Activated T-cell treated with anti-CD3 and anti-CD28 coated beads, Interleukin-2, amount 50 U/mL, for 72 hours (primary cell): Measurements from ENCODE around the gene METAP1D. TPM values are rescaled to one million over a fixed set of nuclear protein-coding genes. Genes with fewer than 3 reads are reported as not detected.
"Not testable (repeated sequence)": the region's sequence is repeated elsewhere in the genome, so short reads cannot be mapped to it uniquely, and the experiment has no call there.

ENCODE experiments used
- ATAC-seq, 2 donors: fragments of 150-1000 bp; cut with Tn5 transposase; replicated peaks in 1 of 2; 2 replicates each; pipeline ENCODE4 v1.10.0; 2021; ENCODE audit warnings: moderate library complexity in 2 of 2, mild to moderate bottlenecking in 1 of 2
- DNase-seq, 2 donors: peaks; one replicate each; pipeline ENCODE4 v3.0.0; 2021 to 2022; ENCODE audit warnings: mixed read lengths in 1 of 2
- H3K27ac Mint-ChIP-seq: one replicate; pipeline ENCODE4 v1.8.0; 2022; ENCODE audit warnings: mild to moderate bottlenecking, moderate library complexity, mixed read lengths
- H3K27me3 Mint-ChIP-seq: one replicate; pipeline ENCODE4 v1.8.0; 2022; ENCODE audit warnings: low read depth, mixed read lengths
- H3K36me3 Mint-ChIP-seq, 2 donors: one replicate each; pipeline ENCODE4 v1.8.0; 2022; ENCODE audit warnings: mixed read lengths in 2 of 2, mild to moderate bottlenecking in 1 of 2; ENCODE audit not compliant: insufficient read depth in 2 of 2
- H3K4me1 Mint-ChIP-seq: one replicate; pipeline ENCODE4 v1.8.0; 2022; ENCODE audit warnings: low read depth, mixed read lengths
- H3K4me3 Mint-ChIP-seq, 2 donors: one replicate each; pipeline ENCODE4 v1.8.0; 2022; ENCODE audit warnings: mild to moderate bottlenecking in 2 of 2, mixed read lengths in 2 of 2, moderate library complexity in 2 of 2
- H3K9me3 Mint-ChIP-seq, 2 donors: one replicate each; pipeline ENCODE4 v1.8.0; 2022; ENCODE audit warnings: mixed read lengths in 2 of 2
- total RNA-seq, 2 donors: library from RNA; stranded (reverse); gene quantifications; one replicate each; pipeline ENCODE4 v1.2.3, GENCODE V29; 2022

METAP1D gene
- total RNA-seq, 2 donors from 2014 or later, result 4.4 to 9.9 TPM

- DNase-seq (no peak), ATAC-seq (no peak)
- H3K4me3 Mint-ChIP-seq, result no peak overlapping the region
- peaks cover 0 to 2% of the 10 kb centered on the region in 2 donors for H3K36me3 Mint-ChIP-seq
- no peaks in the 10 kb centered on the region for H3K9me3 Mint-ChIP-seq
- no peaks in the 10 kb centered on the region for H3K27me3 Mint-ChIP-seq
- H3K4me1 Mint-ChIP-seq, result peaks cover 5% of the 10 kb centered on the region
- H3K27ac Mint-ChIP-seq, result no peak overlapping the region
Observed at GRCh38 chr2:172046080-172046678, 46.4 kb downstream of the METAP1D start.

DNA sequence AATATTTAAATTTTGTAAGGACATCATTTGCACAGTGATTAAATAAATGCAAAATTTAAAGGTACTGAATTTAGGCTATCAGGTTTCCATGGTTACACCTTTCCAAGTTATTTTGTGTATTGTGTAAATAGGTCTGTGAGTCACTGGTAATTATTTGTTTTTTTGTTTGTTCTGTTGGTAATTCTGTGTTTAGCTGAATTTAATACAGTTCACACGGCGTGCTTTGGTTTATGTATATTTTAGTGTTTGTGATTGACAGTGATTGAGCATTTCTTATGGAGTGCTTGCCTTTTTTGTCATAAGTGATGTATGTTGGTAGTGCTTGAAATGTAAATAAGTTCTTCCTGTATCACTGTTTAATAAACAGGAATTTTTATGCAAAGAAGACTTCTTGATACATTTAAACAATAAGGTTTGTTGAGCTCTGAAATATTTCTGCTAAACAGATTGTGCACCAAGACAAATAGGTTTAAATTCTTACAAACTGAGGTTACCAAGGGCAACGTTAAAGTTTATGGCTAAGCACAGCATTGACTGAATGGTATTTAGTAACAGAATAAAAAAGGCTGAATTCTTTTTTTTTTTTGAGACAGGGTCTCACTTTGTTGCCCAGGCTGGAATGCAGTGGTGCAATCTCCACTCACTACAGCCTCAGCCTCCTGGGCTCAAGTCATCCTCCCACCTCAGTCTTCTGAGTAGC, 47.3 kb downstream of the METAP1D start:
- H3K4me3 Mint-ChIP-seq, result no peak overlapping the region
- DNase-seq, result no peak
- H3K4me1 Mint-ChIP-seq, result peaks cover 5% of the 10 kb centered on the region
- no peaks in the 10 kb centered on the region for H3K9me3 Mint-ChIP-seq
- no peak overlapping the region for H3K27ac Mint-ChIP-seq
- no peak for ATAC-seq
- peaks cover 0 to 2% of the 10 kb centered on the region in 2 donors for H3K36me3 Mint-ChIP-seq
- H3K27me3 Mint-ChIP-seq, result no peaks in the 10 kb centered on the region

GRCh38 chr2:172047566-172048507, 48.1 kb downstream of the METAP1D start:
- peaks cover 0 to 2% of the 10 kb centered on the region in 2 donors for H3K36me3 Mint-ChIP-seq
- H3K4me1 Mint-ChIP-seq, result peaks cover 11% of the 10 kb centered on the region
- DNase-seq (no peak), ATAC-seq (no peak)
- H3K27me3 Mint-ChIP-seq, result no peaks in the 10 kb centered on the region
- H3K9me3 Mint-ChIP-seq, result no peaks in the 10 kb centered on the region
- H3K4me3 Mint-ChIP-seq, result no peak overlapping the region
- H3K27ac Mint-ChIP-seq, result no peak overlapping the region

- no peak overlapping the region for H3K4me3 Mint-ChIP-seq
- no peak overlapping the region for H3K27ac Mint-ChIP-seq
- H3K27me3 Mint-ChIP-seq, result no peaks in the 10 kb centered on the region
- H3K9me3 Mint-ChIP-seq, result no peaks in the 10 kb centered on the region
- H3K4me1 Mint-ChIP-seq, result peaks cover 13% of the 10 kb centered on the region
- H3K36me3 Mint-ChIP-seq, result peaks cover 0 to 2% of the 10 kb centered on the region in 2 donors
- DNase-seq (no peak), ATAC-seq (no peak)
Observed at GRCh38 chr2:172048508-172049503, 49.1 kb downstream of the METAP1D start.

DNA sequence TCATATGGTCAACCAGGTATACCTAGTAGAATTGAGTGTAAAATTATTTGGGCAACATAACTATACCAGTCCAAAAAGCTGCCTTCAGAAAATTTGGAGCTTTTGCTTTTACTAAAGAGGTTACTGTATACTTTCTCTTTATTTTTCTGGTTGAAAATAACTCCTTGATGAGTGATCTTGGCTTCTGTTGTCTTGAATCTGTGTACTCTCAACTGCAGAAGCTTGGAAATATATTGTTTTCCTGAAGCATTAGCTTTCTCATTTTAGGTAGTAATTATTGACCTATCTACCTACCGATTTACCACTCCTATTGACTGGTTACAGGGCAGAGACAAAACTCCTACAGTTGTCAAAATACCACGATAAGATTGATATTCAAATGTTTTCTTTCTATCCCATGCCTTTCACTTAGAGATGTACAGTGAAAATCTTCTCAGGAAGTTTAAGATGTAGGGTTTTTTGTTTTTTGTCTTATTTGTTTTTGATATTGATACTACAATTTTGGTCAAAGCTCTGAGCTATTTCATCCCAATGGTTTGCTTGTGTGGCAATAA, 49.9 kb downstream of the METAP1D start:
- DNase-seq (no peak), ATAC-seq (no peak)
- Mint-ChIP-seq H3K4me3 (no peak overlapping the region), H3K27me3 (no peaks in the 10 kb centered on the region), H3K36me3 (peaks cover 0 to 2% of the 10 kb centered on the region in 2 donors), H3K9me3 (no peaks in the 10 kb centered on the region), H3K27ac (no peak overlapping the region), H3K4me1 (peaks cover 13% of the 10 kb centered on the region)

GRCh38 chr2:172050479-172051125, 50.8 kb downstream of the METAP1D start:
- no peak for DNase-seq
- no peaks in the 10 kb centered on the region for H3K27me3 Mint-ChIP-seq
- no peaks in the 10 kb centered on the region for H3K9me3 Mint-ChIP-seq
- peaks cover 13% of the 10 kb centered on the region for H3K4me1 Mint-ChIP-seq
- peaks cover 0 to 2% of the 10 kb centered on the region in 2 donors for H3K36me3 Mint-ChIP-seq
- H3K4me3 Mint-ChIP-seq, result no peak overlapping the region
- H3K27ac Mint-ChIP-seq, result no peak overlapping the region
- no peak for ATAC-seq

- H3K27ac Mint-ChIP-seq, result no peak overlapping the region
- no peak overlapping the region for H3K4me3 Mint-ChIP-seq
- ATAC-seq, result no peak
- H3K9me3 Mint-ChIP-seq, result no peaks in the 10 kb centered on the region
- peaks cover 0 to 2% of the 10 kb centered on the region in 2 donors for H3K36me3 Mint-ChIP-seq
- peaks cover 7% of the 10 kb centered on the region for H3K4me1 Mint-ChIP-seq
- no peak for DNase-seq
- no peaks in the 10 kb centered on the region for H3K27me3 Mint-ChIP-seq
Observed at GRCh38 chr2:172052000-172052983, 52.5 kb downstream of the METAP1D start.

DNA sequence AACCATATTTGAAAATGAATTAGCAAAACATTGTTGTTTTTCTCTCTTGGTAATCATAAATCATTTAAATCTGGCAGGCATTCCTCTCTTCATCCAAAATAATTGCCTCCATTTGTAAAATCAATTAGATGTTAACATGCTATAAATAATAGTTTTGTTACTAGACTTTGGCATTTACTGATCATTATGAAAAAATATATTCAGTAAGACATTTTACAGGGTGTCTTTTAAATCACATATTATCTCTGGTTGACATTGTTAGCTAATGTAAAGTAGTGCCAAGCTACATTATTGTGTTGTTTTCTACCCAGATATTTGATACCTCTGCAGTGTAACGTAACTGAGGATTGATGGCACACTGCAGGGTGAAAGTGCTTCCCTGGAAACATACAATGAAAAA, 53.7 kb downstream of the METAP1D start:
- H3K27me3 Mint-ChIP-seq, result no peaks in the 10 kb centered on the region
- peaks cover 7% of the 10 kb centered on the region for H3K4me1 Mint-ChIP-seq
- no peaks in the 10 kb centered on the region for H3K36me3 Mint-ChIP-seq
- no peak overlapping the region for H3K27ac Mint-ChIP-seq
- H3K9me3 Mint-ChIP-seq, result no peaks in the 10 kb centered on the region
- no peak for DNase-seq
- no peak overlapping the region for H3K4me3 Mint-ChIP-seq
- no peak for ATAC-seq

- no peaks in the 10 kb centered on the region for H3K9me3 Mint-ChIP-seq
- ATAC-seq (no peak), DNase-seq (no peak)
- H3K27ac Mint-ChIP-seq, result no peak overlapping the region
- H3K4me3 Mint-ChIP-seq, result no peak overlapping the region
- no peaks in the 10 kb centered on the region for H3K27me3 Mint-ChIP-seq
- no peaks in the 10 kb centered on the region for H3K36me3 Mint-ChIP-seq
- H3K4me1 Mint-ChIP-seq, result peaks cover 7% of the 10 kb centered on the region
Observed at GRCh38 chr2:172056293-172056692, 56.5 kb downstream of the METAP1D start.

- H3K4me1 Mint-ChIP-seq, result no peaks in the 10 kb centered on the region
- no peaks in the 10 kb centered on the region for H3K36me3 Mint-ChIP-seq
- H3K27me3 Mint-ChIP-seq, result no peaks in the 10 kb centered on the region
- DNase-seq (no peak), ATAC-seq (no peak)
- H3K27ac Mint-ChIP-seq, result no peak overlapping the region
- no peaks in the 10 kb centered on the region for H3K9me3 Mint-ChIP-seq
- H3K4me3 Mint-ChIP-seq, result no peak overlapping the region
Observed at GRCh38 chr2:172058660-172059059, 58.9 kb downstream of the METAP1D start.

GRCh38 chr2:172060118-172060517, 60.4 kb downstream of the METAP1D start:
- not testable (repeated sequence) for H3K27me3 Mint-ChIP-seq, DNase-seq, H3K27ac Mint-ChIP-seq

More at GRCh38 chr2:172060118-172060517, 60.4 kb downstream of the METAP1D start:
- H3K4me1 Mint-ChIP-seq, H3K36me3 Mint-ChIP-seq, ATAC-seq, H3K4me3 Mint-ChIP-seq, H3K9me3 Mint-ChIP-seq: not testable (repeated sequence)
